Measurements from ENCODE around the gene SETD3. TPM values are rescaled to one million over a fixed set of nuclear protein-coding genes. Genes with fewer than 3 reads are reported as not detected.

Gene SETD3
- total RNA-seq, 6 donors from 2014 or later = 59.7 to 99.2 (median 77.6) TPM

- WGBS, 2 donors = 86 to 94% methylated on average over 6 to 9 of the region's 11 CpGs
- Histone ChIP-seq H3K4me1 (peaks cover 29 to 50% (median 36%) of the 10 kb centered on the region in 4 donors), H3K4me3 (no peak overlapping the region), H3K36me3 (peaks cover 0 to 4% (median 0%) of the 10 kb centered on the region in 4 donors), H3K27ac (no peak overlapping the region), H3K9me3 (no peaks in the 10 kb centered on the region), H3K27me3 (no peaks in the 10 kb centered on the region)
- ATAC-seq (ENCODE audit: low FRiP score in 2 of 2) (no peak), DNase-seq (peak in 1 of 2 donors; percentile 74)
- no peak for TF ChIP-seq POLR2A (IDR thresholded peaks at IDR 0.05)
- no peak for TF ChIP-seq EP300 (IDR thresholded peaks at IDR 0.05)
- TF ChIP-seq CTCF (IDR thresholded peaks at IDR 0.05) = no peak
- no peak for TF ChIP-seq POLR2AphosphoS5 (IDR thresholded peaks at IDR 0.05)
Measured at GRCh38 chr14:99520571-99521081, 40.0 kb upstream of the SETD3 start.

- no peak for TF ChIP-seq CTCF (IDR thresholded peaks at IDR 0.05)
- no peak for TF ChIP-seq EP300 (IDR thresholded peaks at IDR 0.05)
- TF ChIP-seq POLR2AphosphoS5 (IDR thresholded peaks at IDR 0.05) = no peak
- no peak for TF ChIP-seq POLR2A (IDR thresholded peaks at IDR 0.05)
- Histone ChIP-seq H3K4me1 (peaks cover 23 to 44% (median 29%) of the 10 kb centered on the region in 4 donors), H3K9me3 (no peaks in the 10 kb centered on the region), H3K27ac (no peak overlapping the region), H3K4me3 (no peak overlapping the region), H3K36me3 (peaks cover 0 to 10% (median 0%) of the 10 kb centered on the region in 4 donors), H3K27me3 (no peaks in the 10 kb centered on the region)
- ATAC-seq (ENCODE audit: low FRiP score in 2 of 2) = no peak
- DNase-seq = no peak
- WGBS, 2 donors = 89 to 94% methylated on average over 3 to 6 of the region's 6 CpGs
Measured at GRCh38 chr14:99519931-99520421, 39.3 kb upstream of the SETD3 start.

GRCh38 chr14:99519347-99519881, 38.8 kb upstream of the SETD3 start:
- no peak for DNase-seq
- no peak for TF ChIP-seq POLR2A (IDR thresholded peaks at IDR 0.05)
- no peak for TF ChIP-seq EP300 (IDR thresholded peaks at IDR 0.05)
- TF ChIP-seq CTCF (IDR thresholded peaks at IDR 0.05) = no peak
- TF ChIP-seq POLR2AphosphoS5 (IDR thresholded peaks at IDR 0.05) = no peak
- H3K4me1 ChIP-seq = peaks cover 17 to 38% (median 23%) of the 10 kb centered on the region in 4 donors

DNA sequence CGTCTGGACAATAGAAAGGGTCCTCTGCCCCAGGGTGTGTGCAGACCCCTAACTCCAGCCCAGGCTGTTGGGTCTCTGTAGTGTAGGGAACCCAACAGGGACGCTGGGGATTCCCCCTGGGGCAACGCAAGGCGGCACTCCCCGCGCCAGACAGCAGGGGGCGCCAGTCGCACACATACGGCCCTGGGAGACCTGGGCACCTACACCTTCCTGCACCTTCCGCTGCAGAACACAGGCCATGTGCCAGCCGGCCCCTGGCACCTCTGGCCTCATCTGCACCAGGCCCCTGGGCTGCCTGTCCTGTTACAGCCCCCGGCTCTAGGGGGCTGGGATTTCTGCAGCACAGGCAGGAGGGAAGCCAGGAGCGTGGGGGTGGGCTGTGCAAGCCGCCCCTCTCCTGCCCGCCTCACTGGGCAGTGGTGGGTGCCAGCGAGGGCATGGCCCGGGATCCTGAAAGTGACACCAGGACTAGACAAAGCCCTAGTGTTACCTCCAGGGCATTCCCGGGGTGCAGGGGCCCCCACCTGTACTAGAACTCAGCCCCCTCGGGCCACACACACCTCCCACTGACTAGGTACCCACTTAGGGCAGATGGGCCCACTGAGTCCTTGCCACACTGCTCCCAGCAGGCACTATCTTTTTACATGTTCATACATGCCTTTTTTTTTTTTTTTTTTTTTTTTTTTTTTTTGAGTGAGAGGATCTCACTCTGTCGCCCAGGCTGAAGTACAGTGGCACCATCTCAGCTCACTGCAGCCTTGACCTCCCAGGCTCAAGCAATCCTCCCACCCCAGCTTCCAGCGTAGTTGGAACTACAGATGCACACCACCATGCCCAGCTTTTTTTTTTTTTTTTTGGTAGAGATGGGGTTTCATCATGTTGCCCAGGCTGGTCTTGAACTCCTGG, 38.0 kb upstream of the SETD3 start:
- ATAC-seq (ENCODE audit: low FRiP score in 2 of 2) = peak; percentile 72 to 73

More at GRCh38 chr14:99519347-99519881, 38.8 kb upstream of the SETD3 start:
- no peak for ATAC-seq (ENCODE audit: low FRiP score in 2 of 2)
- no peaks in the 10 kb centered on the region for H3K9me3 ChIP-seq
- H3K36me3 ChIP-seq = peaks cover 0 to 16% (median 2%) of the 10 kb centered on the region in 4 donors
- H3K4me3 ChIP-seq = no peak overlapping the region
- H3K27me3 ChIP-seq = no peaks in the 10 kb centered on the region
- 91 to 95% methylated on average over 8 of the region's 8 CpGs for WGBS, 2 donors
- no peak overlapping the region for H3K27ac ChIP-seq

More for the DNA sequence above, 38.0 kb upstream of the SETD3 start:
- Histone ChIP-seq H3K27ac (no peak overlapping the region), H3K27me3 (no peaks in the 10 kb centered on the region), H3K9me3 (no peaks in the 10 kb centered on the region), H3K4me3 (no peak overlapping the region), H3K36me3 (peaks cover 0 to 23% (median 9%) of the 10 kb centered on the region in 4 donors), H3K4me1 (peaks cover 10 to 31% (median 17%) of the 10 kb centered on the region in 4 donors)
- 52 to 88% methylated on average over 4 to 18 of the region's 21 CpGs for WGBS, 2 donors
- TF ChIP-seq CTCF (IDR thresholded peaks at IDR 0.05) (peak; percentile 94 to 99 (median 97)), EP300 (IDR thresholded peaks at IDR 0.05) (no peak)
- peak; percentile 79 to 97 for DNase-seq

All from upper lobe of left lung (tissue), 6 donors.